Measurements from ENCODE around the gene FOXF1.

FOXF1 gene

GRCh38 chr16:86525696-86526095, 15.4 kb downstream of the FOXF1 start:
- no peaks in the 10 kb centered on the region for H3K36me3 ChIP-seq (replicated peaks; ENCODE audit: low read depth, low read length)
- TF ChIP-seq EZH2phosphoT487 (IDR thresholded peaks at IDR 0.05; ENCODE audit: low read depth): no peak
- H3K4me3 ChIP-seq (ENCODE audit: low read length): no peak overlapping the region
- no peak overlapping the region for H3K9ac ChIP-seq (ENCODE audit: low read length)
- no peaks in the 10 kb centered on the region for H3K4me1 ChIP-seq (ENCODE audit: low read length)
- no peaks in the 10 kb centered on the region for H3K9me3 ChIP-seq (ENCODE audit: insufficient read depth, low read length)
- no peak overlapping the region for H2AFZ ChIP-seq (ENCODE audit: low read depth, low read length)
- H3K79me2 ChIP-seq (ENCODE audit: low read length): no peaks in the 10 kb centered on the region
- no peak overlapping the region for H3K4me2 ChIP-seq (ENCODE audit: low read length)
- no peaks in the 10 kb centered on the region for H4K20me1 ChIP-seq (ENCODE audit: insufficient read depth, low read length)
- H3K27me3 ChIP-seq (ENCODE audit: low read depth, low read length): no peaks in the 10 kb centered on the region
- H3K27ac ChIP-seq (ENCODE audit: low read length): no peak overlapping the region

- Histone ChIP-seq H3K36me3 (replicated peaks; ENCODE audit: low read depth, low read length) (no peaks in the 10 kb centered on the region), H4K20me1 (ENCODE audit: insufficient read depth, low read length) (no peaks in the 10 kb centered on the region), H3K27ac (ENCODE audit: low read length) (no peak overlapping the region), H3K27me3 (ENCODE audit: low read depth, low read length) (no peaks in the 10 kb centered on the region), H3K4me1 (ENCODE audit: low read length) (no peaks in the 10 kb centered on the region), H3K9me3 (ENCODE audit: insufficient read depth, low read length) (no peaks in the 10 kb centered on the region), H3K79me2 (ENCODE audit: low read length) (no peaks in the 10 kb centered on the region), H3K4me2 (ENCODE audit: low read length) (no peak overlapping the region), H2AFZ (ENCODE audit: low read depth, low read length) (no peak overlapping the region), H3K9ac (ENCODE audit: low read length) (no peak overlapping the region), H3K4me3 (ENCODE audit: low read length) (no peak overlapping the region)
- TF ChIP-seq EZH2phosphoT487 (IDR thresholded peaks at IDR 0.05; ENCODE audit: low read depth): no peak
- TF ChIP-seq CTCF (IDR thresholded peaks at IDR 0.05; ENCODE audit: low read depth, low read length): no peak
These were observed 17.0 kb downstream of the FOXF1 start for GRCh38 chr16:86527366-86527765.

DNA sequence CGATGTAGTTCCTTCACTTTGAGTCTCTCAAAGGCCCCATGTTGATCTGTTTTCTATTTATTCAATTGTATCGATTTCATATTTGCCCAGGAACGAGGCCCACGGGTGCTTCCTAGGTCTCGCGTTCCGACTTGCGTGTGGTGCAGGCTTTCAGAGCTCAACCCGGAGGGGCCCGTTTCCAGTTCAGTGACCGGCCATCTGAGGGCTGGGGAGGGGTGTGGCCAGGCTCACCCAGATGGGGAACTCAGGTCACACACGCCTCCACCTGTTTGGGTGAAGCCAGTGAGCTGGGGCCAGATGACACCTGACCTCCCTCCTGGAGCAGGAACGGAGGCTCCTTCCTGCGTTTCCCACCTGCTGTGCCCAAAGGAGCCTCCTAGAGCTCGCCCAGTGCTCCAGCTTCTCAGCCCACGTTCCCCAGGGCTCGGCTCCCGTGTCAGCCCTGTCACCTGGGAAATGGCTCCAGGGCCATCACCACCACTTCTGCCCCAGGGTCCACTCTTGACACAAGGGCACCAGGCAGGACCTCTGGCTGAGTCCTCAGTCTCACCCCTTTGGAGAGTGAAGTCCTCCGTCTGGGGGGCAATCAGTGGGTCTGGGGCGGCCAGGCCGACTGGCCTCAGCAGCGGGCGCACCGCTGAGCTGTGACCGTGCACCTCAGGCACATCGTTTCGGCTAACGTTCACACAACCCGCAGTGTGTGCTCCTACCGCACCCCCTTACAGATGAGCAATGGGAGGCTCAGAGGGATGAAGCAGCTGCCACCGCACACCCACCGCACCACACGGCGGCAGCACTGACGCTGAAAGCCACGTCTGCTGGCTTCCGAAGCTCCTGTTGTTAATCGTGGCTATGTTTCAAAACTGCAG, 18.0 kb downstream of the FOXF1 start:
- Histone ChIP-seq H3K9me3 (ENCODE audit: insufficient read depth, low read length) (no peaks in the 10 kb centered on the region), H3K27ac (ENCODE audit: low read length) (no peak overlapping the region), H3K4me3 (ENCODE audit: low read length) (no peak overlapping the region), H3K27me3 (ENCODE audit: low read depth, low read length) (no peaks in the 10 kb centered on the region), H3K36me3 (replicated peaks; ENCODE audit: low read depth, low read length) (no peaks in the 10 kb centered on the region), H2AFZ (ENCODE audit: low read depth, low read length) (no peak overlapping the region), H3K4me2 (ENCODE audit: low read length) (no peak overlapping the region), H3K79me2 (ENCODE audit: low read length) (no peaks in the 10 kb centered on the region), H3K4me1 (ENCODE audit: low read length) (no peaks in the 10 kb centered on the region), H4K20me1 (ENCODE audit: insufficient read depth, low read length) (no peaks in the 10 kb centered on the region), H3K9ac (ENCODE audit: low read length) (no peak overlapping the region)
- TF ChIP-seq EZH2phosphoT487 (IDR thresholded peaks at IDR 0.05; ENCODE audit: low read depth): no peak
- no peak for TF ChIP-seq CTCF (IDR thresholded peaks at IDR 0.05; ENCODE audit: low read depth, low read length)

GRCh38 chr16:86529160-86529559, 18.8 kb downstream of the FOXF1 start:
- no peaks in the 10 kb centered on the region for H3K4me1 ChIP-seq (ENCODE audit: low read length)
- no peak overlapping the region for H3K9ac ChIP-seq (ENCODE audit: low read length)
- H4K20me1 ChIP-seq (ENCODE audit: insufficient read depth, low read length): no peaks in the 10 kb centered on the region
- H3K4me3 ChIP-seq (ENCODE audit: low read length): no peak overlapping the region
- no peaks in the 10 kb centered on the region for H3K36me3 ChIP-seq (replicated peaks; ENCODE audit: low read depth, low read length)
- no peak for TF ChIP-seq CTCF (IDR thresholded peaks at IDR 0.05; ENCODE audit: low read depth, low read length)
- TF ChIP-seq EZH2phosphoT487 (IDR thresholded peaks at IDR 0.05; ENCODE audit: low read depth): no peak
- H3K4me2 ChIP-seq (ENCODE audit: low read length): no peak overlapping the region
- no peaks in the 10 kb centered on the region for H3K9me3 ChIP-seq (ENCODE audit: insufficient read depth, low read length)
- no peaks in the 10 kb centered on the region for H3K27me3 ChIP-seq (ENCODE audit: low read depth, low read length)
- H3K27ac ChIP-seq (ENCODE audit: low read length): no peak overlapping the region
- H2AFZ ChIP-seq (ENCODE audit: low read depth, low read length): no peak overlapping the region
- H3K79me2 ChIP-seq (ENCODE audit: low read length): no peaks in the 10 kb centered on the region

All from OCI-LY3 (cell line).